OCI-LY3 (cell line): ENCODE measurements around the gene MGAT4C.

ENCODE experiments used
- CTCF ChIP-seq: fragments of 200-600, 300-600 bp; sonication (generic); IDR thresholded peaks from 2 replicates; pipeline ENCODE4 v1.5.1; 2014; ENCODE audit warnings: antibody characterized with exemption, low read length, low read depth
- EZH2phosphoT487 ChIP-seq: fragments of 200-600 bp; shearing (Covaris generic); IDR thresholded peaks from 2 replicates; pipeline ENCODE4 v1.6.1; 2018; ENCODE audit warnings: antibody characterized with exemption, mixed run types, low read depth

DNA sequence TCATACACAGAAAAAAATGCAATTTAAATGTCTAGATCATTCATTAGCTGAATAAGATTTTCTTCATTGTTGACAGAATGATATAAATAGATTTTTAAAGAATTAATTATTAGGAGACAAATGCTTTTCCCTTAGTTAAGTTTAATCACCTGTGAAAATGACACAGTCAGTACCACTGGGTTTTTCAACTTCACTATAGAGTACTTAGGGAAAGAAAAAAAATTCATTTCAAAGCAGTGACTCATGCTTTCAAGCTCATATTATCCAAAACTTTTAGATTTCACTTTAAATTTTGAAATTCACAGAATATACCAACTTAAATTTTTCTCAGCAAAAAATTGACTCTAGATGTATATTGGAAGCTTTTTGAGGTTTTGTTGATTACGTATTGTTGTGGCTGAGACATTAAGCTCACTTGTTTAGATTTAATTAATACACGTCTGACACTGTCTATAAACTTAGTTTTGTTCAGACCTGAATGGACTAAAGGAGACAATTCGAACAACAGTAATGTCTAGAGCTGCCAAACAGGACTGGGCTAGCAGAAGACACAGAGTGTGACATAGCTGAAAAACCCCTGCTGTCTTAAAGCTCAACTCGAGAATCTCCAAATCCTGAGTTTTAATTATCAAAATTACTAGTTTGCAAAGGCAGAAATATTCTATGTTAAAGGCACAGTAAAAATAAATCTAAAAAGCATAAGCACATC is 1.6 kb downstream of the MGAT4C start:
- TF ChIP-seq CTCF (no peak), EZH2phosphoT487 (no peak)
